Activated CD4-positive, alpha-beta T cell treated with anti-CD3 and anti-CD28 coated beads for 48 hours (primary cell): ENCODE measurements around the gene AHRR.
A peak's percentile ranks its signal among the peaks of the same experiment; 100 is the strongest.
"Not testable (repeated sequence)": the region's sequence is repeated elsewhere in the genome, so short reads cannot be mapped to it uniquely, and the experiment has no call there.

Experiments used
- DNase-seq: peaks from one replicate; pipeline ENCODE4 v3.0.0-alpha.2; 2020

The AHRR gene

GRCh38 chr5:321230-321725 is at the start of gene AHRR:
TSS of gene AHRR (plus strand) at chr5:321714. CDS start at chr5:343903, 22,189 bp downstream.
- DNase-seq: peak; percentile 66

- not testable (repeated sequence) for DNase-seq
Observed at GRCh38 chr5:271828-272167, 49.7 kb upstream of the AHRR start.

GRCh38 chr5:273091-273490 is 48.4 kb upstream of the AHRR start:
- DNase-seq: not testable (repeated sequence)

- DNase-seq: not testable (repeated sequence)
Observed at GRCh38 chr5:273491-273890, 48.0 kb upstream of the AHRR start.

- not testable (repeated sequence) for DNase-seq
Observed at GRCh38 chr5:274346-274745, 47.2 kb upstream of the AHRR start.

- no peak for DNase-seq
Observed at GRCh38 chr5:278646-279045, 42.9 kb upstream of the AHRR start.

GRCh38 chr5:279051-279665 is 42.4 kb upstream of the AHRR start:
- not testable (repeated sequence) for DNase-seq

GRCh38 chr5:285991-286557 is 35.4 kb upstream of the AHRR start:
- DNase-seq: no peak

GRCh38 chr5:290200-290599 is 31.3 kb upstream of the AHRR start:
- not testable (repeated sequence) for DNase-seq

GRCh38 chr5:291345-291744 is 30.2 kb upstream of the AHRR start:
- DNase-seq: not testable (repeated sequence)

GRCh38 chr5:294788-295187 is 26.7 kb upstream of the AHRR start:
- DNase-seq: not testable (repeated sequence)

- not testable (repeated sequence) for DNase-seq
Observed at GRCh38 chr5:296207-296606, 25.3 kb upstream of the AHRR start.

- not testable (repeated sequence) for DNase-seq
Observed at GRCh38 chr5:296954-297353, 24.6 kb upstream of the AHRR start.

GRCh38 chr5:297448-297847 is 24.1 kb upstream of the AHRR start:
- not testable (repeated sequence) for DNase-seq

- not testable (repeated sequence) for DNase-seq
Observed at GRCh38 chr5:297991-298736, 23.4 kb upstream of the AHRR start.

GRCh38 chr5:298737-299125 is 22.8 kb upstream of the AHRR start:
- DNase-seq: no peak

GRCh38 chr5:299921-300320 is 21.6 kb upstream of the AHRR start:
- DNase-seq: not testable (repeated sequence)

GRCh38 chr5:300691-301435 is 20.7 kb upstream of the AHRR start:
- not testable (repeated sequence) for DNase-seq

- DNase-seq: not testable (repeated sequence)
Observed at GRCh38 chr5:302416-302815, 19.1 kb upstream of the AHRR start.

GRCh38 chr5:302966-303365 is 18.5 kb upstream of the AHRR start:
- no peak for DNase-seq

GRCh38 chr5:303741-304140 is 17.8 kb upstream of the AHRR start:
- DNase-seq: not testable (repeated sequence)

GRCh38 chr5:305050-305449 is 16.5 kb upstream of the AHRR start:
- no peak for DNase-seq

GRCh38 chr5:305459-305858 is 16.1 kb upstream of the AHRR start:
- no peak for DNase-seq
